Heart left ventricle (tissue), 13 donors: ENCODE measurements around the gene CD300E.
A peak's percentile ranks its signal among the peaks of the same experiment; 100 is the strongest.

ENCODE experiments used
- CTCF ChIP-seq, 12 donors: fragments of 200-600 bp; sonication (generic) in 4 of 12; IDR thresholded peaks; one replicate each; pipeline versions ENCODE4 v1.5.0 to v1.8.0; 2018 to 2022; ENCODE audit warnings: antibody characterized with exemption in 12 of 12, mild to moderate bottlenecking in 5 of 12
- POLR2A ChIP-seq, 2 donors: fragments of 450-650 bp; IDR thresholded peaks; one replicate each; pipeline ENCODE4 v1.6.1; 2017; ENCODE audit warnings: antibody characterized with exemption in 2 of 2, mild to moderate bottlenecking in 2 of 2, moderate library complexity in 2 of 2
- donor health status: ischemic (EF 13 %, LVEDD 7.1; RV severe dilation, severe dysfunction).
- donor health status: DM: no; HTN: yes; CAD: no.
- donor health status: DM: no; HTN: no; CAD: no.
- donor health status: ischemic (EF 25% LVEDD 6.9; RV normal size, moderate dysfunction).
- donor health status: ischemic (EF 25% LVEDD 5.7; RV mildly dilated, moderate dysfunction).
- donor health status: ischemic (EF 35%, LVEDD 5.7; RV mildly dilated, moderate dysfunction).
- donor health status: nonischemic (EF 11% LVEDD 7.7; RV severe dilation, severe dysfunction).
- donor health status: DM: yes; HTN: yes; CAD: no.
- donor health status: PGD.
- donor health status: ischemic (EF 29% LVEDD 5.4; RV normal size, mild dysfunction).
- donor health status: nonischemic (EF 23%, LVEDD 6.1; RV moderate dilation, normal function).

DNA sequence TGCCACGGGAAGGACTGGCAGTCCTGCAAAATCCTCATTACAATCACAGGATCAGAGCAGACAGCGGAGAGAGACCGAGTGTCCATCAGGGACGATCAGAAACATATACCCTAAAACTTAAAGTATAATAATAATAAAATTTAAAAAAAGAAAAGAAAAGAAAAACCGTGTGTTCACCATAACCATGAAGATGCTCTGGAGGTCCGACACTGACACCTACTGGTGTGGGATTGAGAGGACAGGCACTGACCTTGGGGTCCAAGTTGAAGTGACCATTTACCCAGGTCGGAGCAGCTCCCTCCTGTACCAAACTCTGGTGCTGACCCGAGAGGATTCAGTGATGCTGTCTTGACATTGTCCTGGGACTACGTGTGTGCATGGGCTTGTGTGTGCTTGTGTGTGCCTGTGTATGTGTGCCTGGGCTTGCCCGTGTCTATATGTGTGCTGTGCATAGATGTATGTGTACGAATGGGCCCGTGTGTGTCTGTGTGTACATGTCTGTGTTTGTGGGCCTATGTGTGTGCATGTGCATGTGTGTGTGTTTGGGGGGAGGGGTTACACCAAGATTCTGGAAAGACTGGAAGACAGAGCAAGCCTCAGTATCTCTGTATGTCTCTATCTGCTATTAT, 21.5 kb downstream of the CD300E start:
- TF ChIP-seq CTCF (IDR thresholded peaks at IDR 0.05) = peak; percentile 36 to 71 (median 52)
- TF ChIP-seq POLR2A (IDR thresholded peaks at IDR 0.05) = no peak
